HCT116 (cell line): ENCODE results near the gene NARS2. TPM values are rescaled to one million over a fixed set of nuclear protein-coding genes. Genes with fewer than 3 reads are reported as not detected.

Experiments used
- ATAC-seq: fragments of 200-7000 bp; cut with Tn5 transposase; 2 replicates; pipeline ENCODE4 v1.9.1; 2020; ENCODE audit warnings: mild to moderate bottlenecking, moderate library complexity
- BruUV-seq: library from RNA; stranded (reverse); fragments of 400-500 nt; replicated peaks from 2 replicates; lab custom pipeline; 2021; lab: Mats Ljungman, UMichigan
- CTCF ChIA-PET: fragments of 300-600 bp; sonication (Branson Sonifier 250); formaldehyde crosslinking; loops from one replicate; lab custom pipeline; 2021; ENCODE audit warnings: antibody characterized with exemption; lab: Charles Lee
- POLR2A ChIA-PET: fragments of 300-600, 350-600 bp; sonication (Branson Sonifier 250); formaldehyde crosslinking; loops from one replicate; lab custom pipeline; 2021; ENCODE audit warnings: antibody characterized with exemption; lab: Charles Lee
- RAD21 ChIA-PET, 2 experiments: fragments of 300-600 bp; sonication (Branson Sonifier 250); formaldehyde crosslinking; loops; one replicate each; lab custom pipeline; 2023; ENCODE audit warnings: low total read pairs in 2 of 2; ENCODE audit not compliant: uncharacterized antibody in 2 of 2, unreplicated experiment in 2 of 2, low non-redundant PET in 1 of 2; lab: Charles Lee
- DNase-seq: peaks from one replicate; pipeline ENCODE4 v3.0.0-alpha.2; 2010; ENCODE audit warnings: low read depth, low spot score
- H2AFZ ChIP-seq: fragments of 200-600 bp; shearing (Covaris generic), sonication (generic); 2 replicates; pipeline ENCODE4 v1.6.1; 2017; ENCODE audit warnings: low read depth, mixed run types, mixed read lengths, antibody characterized with exemption, low read length; ENCODE audit not compliant: poor library complexity, severe bottlenecking
- H3K27ac ChIP-seq: 2 replicates; pipeline ENCODE4 v1.5.1; 2012; ENCODE audit warnings: low read depth, low read length
- H3K27me3 ChIP-seq: fragments of 200-600 bp; sonication (generic); 2 replicates; pipeline ENCODE4 v1.6.1; 2016; ENCODE audit warnings: mixed run types, low read length, mixed read lengths; ENCODE audit not compliant: insufficient read depth
- H3K36me3 ChIP-seq, 2 experiments: fragments of 200-500 bp in 1 of 2; fragments of 200-600 bp in 1 of 2; sonication (Bioruptor generic) in 1 of 2; sonication (generic) in 1 of 2; 2 replicates each; pipeline versions ENCODE4 v1.5.1 to v1.6.1; 2014 to 2016; ENCODE audit warnings: low read length in 2 of 2, inconsistent platforms in 1 of 2, mixed read lengths in 1 of 2, mixed run types in 1 of 2; ENCODE audit not compliant: insufficient read depth in 2 of 2, control insufficient read depth in 1 of 2
- H3K4me1 ChIP-seq, 2 experiments: fragments of 200-600 bp in 1 of 2; sonication (generic) in 1 of 2; 2 replicates each; pipeline versions ENCODE4 v1.5.1 to v1.6.1; 2012 to 2017; ENCODE audit warnings: low read length in 2 of 2, inconsistent platforms in 1 of 2, mild to moderate bottlenecking in 1 of 2, mixed read lengths in 1 of 2, mixed run types in 1 of 2, moderate library complexity in 1 of 2; ENCODE audit not compliant: insufficient read depth in 2 of 2, control insufficient read depth in 1 of 2
- H3K4me2 ChIP-seq: fragments of 200-600 bp; sonication (generic); 2 replicates; pipeline ENCODE4 v1.6.1; 2017; ENCODE audit warnings: mixed run types, low read length, mixed read lengths
- H3K4me3 ChIP-seq, 2 experiments: fragments of 200-600 bp in 1 of 2; sonication (generic) in 1 of 2; replicated peaks in 1 of 2; 2 replicates each; pipeline ENCODE4 v1.5.1; 2011 to 2016; ENCODE audit warnings: low read length in 2 of 2, control low read depth in 1 of 2, low read depth in 1 of 2, mild to moderate bottlenecking in 1 of 2, mixed read lengths in 1 of 2, mixed run types in 1 of 2
- H3K79me2 ChIP-seq: fragments of 200-600 bp; sonication (generic); 2 replicates; pipeline ENCODE4 v1.6.1; 2017; ENCODE audit warnings: mild to moderate bottlenecking, mixed run types, low read length, moderate library complexity, mixed read lengths; ENCODE audit not compliant: insufficient read depth
- H3K9ac ChIP-seq: fragments of 200-600 bp; sonication (generic); 2 replicates; pipeline ENCODE4 v1.6.1; 2016; ENCODE audit warnings: low read length, mixed read lengths
- H3K9me2 ChIP-seq: fragments of 200-600 bp; sonication (generic), shearing (Covaris generic); 2 replicates; pipeline ENCODE4 v1.6.1; 2017; ENCODE audit warnings: mixed run types, mild to moderate bottlenecking, moderate library complexity; ENCODE audit not compliant: insufficient read depth
- H3K9me3 ChIP-seq, 2 experiments: fragments of 200-500 bp in 1 of 2; fragments of 200-600 bp in 1 of 2; sonication (Bioruptor generic) in 1 of 2; sonication (generic) in 1 of 2; 2 replicates each; pipeline ENCODE4 v1.6.1; 2014 to 2017; ENCODE audit warnings: low read length in 2 of 2, mixed read lengths in 2 of 2, inconsistent platforms in 1 of 2, low read depth in 1 of 2, mild to moderate bottlenecking in 1 of 2, mixed run types in 1 of 2, moderate library complexity in 1 of 2; ENCODE audit not compliant: control insufficient read depth in 1 of 2, insufficient read depth in 1 of 2
- H4K20me1 ChIP-seq: fragments of 200-600 bp; sonication (generic), shearing (Covaris generic); 2 replicates; pipeline ENCODE4 v1.6.1; 2017; ENCODE audit warnings: mixed run types, mild to moderate bottlenecking, moderate library complexity; ENCODE audit not compliant: insufficient read depth
- CBX3 ChIP-seq: IDR thresholded peaks from 2 replicates; pipeline ENCODE4 v1.6.1; 2012; ENCODE audit warnings: low read depth
- CEBPB ChIP-seq: IDR thresholded peaks from 2 replicates; pipeline ENCODE4 v1.6.1; 2012; ENCODE audit warnings: low read depth
- EZH2 ChIP-seq: fragments of 200-600 bp; sonication (generic); IDR thresholded peaks from 2 replicates; pipeline ENCODE4 v1.6.1; 2017; ENCODE audit warnings: antibody characterized with exemption, mixed run types
- POLR2A ChIP-seq: IDR thresholded peaks from 2 replicates; pipeline ENCODE4 v1.7.0; 2011; ENCODE audit warnings: borderline replicate concordance; ENCODE audit not compliant: insufficient read depth, insufficient read length; ENCODE audit errors: extremely low read depth
- POLR2AphosphoS5 ChIP-seq: IDR thresholded peaks from 2 replicates; pipeline ENCODE4 v1.6.1; 2011; ENCODE audit warnings: mild to moderate bottlenecking, low read depth, low read length, moderate library complexity
- SIN3A ChIP-seq: IDR thresholded peaks from 2 replicates; pipeline ENCODE4 v1.6.1; 2012; ENCODE audit warnings: low read depth
- ZNF274 ChIP-seq: fragments of 200-500 bp; sonication (Bioruptor generic); IDR thresholded peaks from 2 replicates; pipeline ENCODE4 v1.6.1; 2014; ENCODE audit warnings: mild to moderate bottlenecking, low read depth, low read length, inconsistent platforms
- intact Hi-C: fragments of 100-400 bp; cut with micrococcal nuclease; formaldehyde crosslinking; loops from 2 replicates; pipeline ENCODE4 v1.10.0; 2022
- total RNA-seq: library from RNA; stranded (reverse); gene quantifications from one replicate; pipeline ENCODE4 v1.2.1, GENCODE V29; 2021; ENCODE audit not compliant: unreplicated experiment
- TF ChIP-seq, protein P1 (sequence below), 3 experiments: fragments of 200-600 bp in 1 of 3; sonication (generic) in 1 of 3; IDR thresholded peaks in 2 of 3; conservative IDR thresholded peaks in 1 of 3; 2 replicates each; pipeline ENCODE4 v1.5.1; 2012 to 2017; ENCODE audit warnings: low read depth in 2 of 3, low read length in 2 of 3, antibody characterized with exemption in 1 of 3, borderline replicate concordance in 1 of 3, control low read depth in 1 of 3, mild to moderate bottlenecking in 1 of 3, mixed read lengths in 1 of 3, mixed run types in 1 of 3, moderate library complexity in 1 of 3; ENCODE audit not compliant: insufficient read depth in 1 of 3

The NARS2 gene
- total RNA-seq, 1 experiment from 2014 or later, result 26.0 TPM

DNA sequence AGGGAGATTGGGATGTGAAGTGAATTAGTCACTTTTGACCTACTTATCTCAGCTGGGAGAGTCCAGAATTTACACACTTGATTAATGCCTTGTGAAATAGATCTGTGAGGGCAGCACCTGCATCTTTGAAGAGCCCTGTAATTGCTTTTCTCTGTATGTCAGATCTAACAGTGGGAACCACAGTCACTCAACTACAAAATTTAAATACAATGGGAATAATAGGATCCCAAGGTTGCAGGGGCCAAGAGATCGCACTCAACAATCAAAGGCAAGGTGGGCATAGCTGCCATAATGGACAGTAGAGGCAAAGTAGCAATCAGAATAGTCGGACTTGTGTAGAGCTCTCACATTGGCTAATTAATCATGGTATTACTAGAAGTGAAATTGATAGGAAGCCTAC is 45.5 kb upstream of the NARS2 start:
- Histone ChIP-seq H3K9ac (no peak overlapping the region), H3K9me3 (no peaks in the 10 kb centered on the region), H2AFZ (no peak overlapping the region), H3K9me2 (no peaks in the 10 kb centered on the region), H3K4me3 (no peak overlapping the region), H3K36me3 (no peaks in the 10 kb centered on the region), H3K4me1 (no peaks in the 10 kb centered on the region), H3K27ac (no peak overlapping the region), H3K27me3 (peaks cover 4% of the 10 kb centered on the region; the same call in 1 of the 2 replicates), H3K4me2 (no peak overlapping the region), H3K79me2 (no peaks in the 10 kb centered on the region), H4K20me1 (no peaks in the 10 kb centered on the region)
- no peak for ATAC-seq
- ChIA-PET CTCF (no interaction called here), POLR2A (no interaction called here), RAD21 (no interaction called here)
- no TSS peak for BruUV-seq
- no peak for DNase-seq
- intact Hi-C loops, result no loop called here
- TF ChIP-seq EZH2 (no peak), POLR2A (no peak), ZNF274 (no peak), SIN3A (no peak), POLR2AphosphoS5 (no peak), CBX3 (no peak), CEBPB (no peak)

DNA sequence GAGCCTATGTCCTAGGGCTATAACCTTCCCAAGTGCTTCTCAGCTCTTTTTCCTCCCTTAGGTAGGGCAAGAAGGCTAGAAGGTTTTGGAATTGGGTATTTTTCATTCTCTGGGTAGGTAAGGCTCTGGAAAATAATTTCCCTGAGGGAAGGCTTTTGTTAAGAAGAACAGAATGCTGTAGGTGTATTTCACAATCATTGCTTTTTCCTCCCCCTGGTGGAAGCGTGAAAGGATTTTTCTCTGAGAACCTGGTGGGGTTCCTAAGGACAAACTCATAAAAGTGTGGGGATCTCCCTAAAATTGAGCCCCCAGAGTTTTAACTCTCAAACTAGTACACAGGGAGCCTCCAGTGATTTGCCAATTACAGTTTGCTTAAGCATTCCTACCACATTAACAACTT is 41.1 kb upstream of the NARS2 start:
- Histone ChIP-seq H3K4me3 (no peak overlapping the region), H3K9me2 (no peaks in the 10 kb centered on the region), H4K20me1 (no peaks in the 10 kb centered on the region), H2AFZ (no peak overlapping the region), H3K9ac (no peak overlapping the region), H3K4me2 (no peak overlapping the region), H3K9me3 (no peaks in the 10 kb centered on the region), H3K36me3 (no peaks in the 10 kb centered on the region), H3K27me3 (peaks cover 4% of the 10 kb centered on the region; the same call in 1 of the 2 replicates), H3K4me1 (no peaks in the 10 kb centered on the region), H3K79me2 (no peaks in the 10 kb centered on the region), H3K27ac (no peak overlapping the region)
- TF ChIP-seq SIN3A, result no peak
- TF ChIP-seq, protein P1, sequence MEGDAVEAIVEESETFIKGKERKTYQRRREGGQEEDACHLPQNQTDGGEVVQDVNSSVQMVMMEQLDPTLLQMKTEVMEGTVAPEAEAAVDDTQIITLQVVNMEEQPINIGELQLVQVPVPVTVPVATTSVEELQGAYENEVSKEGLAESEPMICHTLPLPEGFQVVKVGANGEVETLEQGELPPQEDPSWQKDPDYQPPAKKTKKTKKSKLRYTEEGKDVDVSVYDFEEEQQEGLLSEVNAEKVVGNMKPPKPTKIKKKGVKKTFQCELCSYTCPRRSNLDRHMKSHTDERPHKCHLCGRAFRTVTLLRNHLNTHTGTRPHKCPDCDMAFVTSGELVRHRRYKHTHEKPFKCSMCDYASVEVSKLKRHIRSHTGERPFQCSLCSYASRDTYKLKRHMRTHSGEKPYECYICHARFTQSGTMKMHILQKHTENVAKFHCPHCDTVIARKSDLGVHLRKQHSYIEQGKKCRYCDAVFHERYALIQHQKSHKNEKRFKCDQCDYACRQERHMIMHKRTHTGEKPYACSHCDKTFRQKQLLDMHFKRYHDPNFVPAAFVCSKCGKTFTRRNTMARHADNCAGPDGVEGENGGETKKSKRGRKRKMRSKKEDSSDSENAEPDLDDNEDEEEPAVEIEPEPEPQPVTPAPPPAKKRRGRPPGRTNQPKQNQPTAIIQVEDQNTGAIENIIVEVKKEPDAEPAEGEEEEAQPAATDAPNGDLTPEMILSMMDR (IDR thresholded peaks at IDR 0.05 in 2 of 3, conservative IDR thresholded peaks at IDR 0.05 in 1 of 3; ENCODE audit: borderline replicate concordance in 1 of 3, insufficient read depth in 1 of 3, low read depth in 2 of 3, low read length in 2 of 3), result 0 out of 6 replicates have a peak, but pooled peaks of 1 of the 3 experiments have one; percentile 6
- no TSS peak for BruUV-seq
- DNase-seq (no peak), ATAC-seq (no peak)
- ChIA-PET CTCF (no interaction called here), RAD21 (no interaction called here), POLR2A (no interaction called here)
- intact Hi-C loops, result no loop called here
